HepG2 (cell line): ENCODE data around the gene TTLL12. TPM values are rescaled to one million over a fixed set of nuclear protein-coding genes. Genes with fewer than 3 reads are reported as not detected.

Source experiments
- ASH2L ChIP-seq: fragments of 300-600, 200-600 bp; sonication (generic); IDR thresholded peaks from 2 replicates; pipeline ENCODE4 v1.7.0; 2017; ENCODE audit warnings: low read depth, mild to moderate bottlenecking, moderate library complexity, mixed read lengths, low read length; ENCODE audit not compliant: insufficient read length
- CREM ChIP-seq, 2 experiments: sonication (generic) in 1 of 2; formaldehyde crosslinking in 1 of 2; IDR thresholded peaks; 2 replicates each; pipeline versions ENCODE4 v1.4.0 to v1.6.1; 2016 to 2020; ENCODE audit warnings: antibody characterized with exemption in 1 of 2, mild to moderate bottlenecking in 1 of 2, missing genetic modification reagents in 1 of 2
- E2F5 ChIP-seq: sonication (generic); formaldehyde crosslinking; conservative IDR thresholded peaks from 2 replicates; pipeline ENCODE4 v1.4.0; 2020; ENCODE audit warnings: missing genetic modification reagents
- ETV5 ChIP-seq: IDR thresholded peaks from 2 replicates; pipeline ENCODE4 v1.6.1; 2018; ENCODE audit warnings: missing biosample characterization, missing genetic modification reagents, inconsistent platforms, borderline replicate concordance
- GPBP1L1 ChIP-seq: sonication (generic); formaldehyde crosslinking; IDR thresholded peaks from 2 replicates; pipeline ENCODE4 v1.5.0; 2020; ENCODE audit warnings: mild to moderate bottlenecking, missing genetic modification reagents
- GZF1 ChIP-seq: sonication (generic); formaldehyde crosslinking; IDR thresholded peaks from 2 replicates; pipeline ENCODE4 v1.5.1; 2020; ENCODE audit warnings: mild to moderate bottlenecking, missing genetic modification reagents
- KDM5B ChIP-seq: sonication (generic); formaldehyde crosslinking; IDR thresholded peaks from 2 replicates; pipeline ENCODE4 v1.4.0; 2020; ENCODE audit warnings: missing genetic modification reagents, mild to moderate bottlenecking, borderline replicate concordance
- NFE2L2 ChIP-seq: fragments of 150-350 bp; IDR thresholded peaks from 2 replicates; pipeline ENCODE4 v1.6.1; 2014; ENCODE audit warnings: low read length
- NRL ChIP-seq: sonication (generic); formaldehyde crosslinking; IDR thresholded peaks from 2 replicates; pipeline ENCODE4 v1.5.0; 2020; ENCODE audit warnings: missing genetic modification reagents, mild to moderate bottlenecking, moderate library complexity, borderline replicate concordance
- SALL2 ChIP-seq: sonication (generic); formaldehyde crosslinking; IDR thresholded peaks from 2 replicates; pipeline ENCODE4 v1.8.1; 2023; ENCODE audit warnings: mild to moderate bottlenecking, missing genetic modification reagents, inconsistent platforms
- TRIM24 ChIP-seq: sonication (generic); formaldehyde crosslinking; IDR thresholded peaks from 2 replicates; pipeline ENCODE4 v1.8.0; 2022; ENCODE audit warnings: mild to moderate bottlenecking, missing genetic modification reagents
- YY1 ChIP-seq: IDR thresholded peaks from 2 replicates; pipeline ENCODE4 v1.6.1; 2011; ENCODE audit warnings: low read length, low read depth, moderate library complexity, mild to moderate bottlenecking; ENCODE audit not compliant: insufficient read depth, insufficient replicate concordance
- ZBTB7A ChIP-seq: sonication (generic); formaldehyde crosslinking; IDR thresholded peaks from 2 replicates; pipeline ENCODE4 v1.8.0; 2022; ENCODE audit warnings: mild to moderate bottlenecking, missing genetic modification reagents
- ZFP36L2 ChIP-seq: sonication (generic); formaldehyde crosslinking; IDR thresholded peaks from 2 replicates; pipeline ENCODE4 v1.4.0; 2020; ENCODE audit warnings: missing genetic modification reagents
- ZHX1 ChIP-seq: sonication (generic); formaldehyde crosslinking; IDR thresholded peaks from 2 replicates; pipeline ENCODE4 v1.8.1; 2022; ENCODE audit warnings: low read depth, mild to moderate bottlenecking, missing genetic modification reagents
- ZKSCAN5 ChIP-seq: sonication (generic); formaldehyde crosslinking; IDR thresholded peaks from 2 replicates; pipeline ENCODE4 v1.5.1; 2020; ENCODE audit warnings: mild to moderate bottlenecking, missing genetic modification reagents
- ZNF275 ChIP-seq: sonication (generic); formaldehyde crosslinking; IDR thresholded peaks from 2 replicates; pipeline ENCODE4 v1.8.0; 2022; ENCODE audit warnings: missing genetic modification reagents, mild to moderate bottlenecking, inconsistent platforms, borderline replicate concordance
- ZNF333 ChIP-seq: sonication (generic); formaldehyde crosslinking; IDR thresholded peaks from 2 replicates; pipeline ENCODE4 v1.4.0; 2020; ENCODE audit warnings: mild to moderate bottlenecking, missing genetic modification reagents, borderline replicate concordance
- ZNF556 ChIP-seq: sonication (generic); formaldehyde crosslinking; IDR thresholded peaks from 2 replicates; pipeline ENCODE4 v1.4.0; 2020; ENCODE audit warnings: mild to moderate bottlenecking, missing genetic modification reagents, borderline replicate concordance
- ZNF709 ChIP-seq: sonication (generic); formaldehyde crosslinking; IDR thresholded peaks from 2 replicates; pipeline ENCODE4 v1.5.0; 2020; ENCODE audit warnings: mild to moderate bottlenecking, missing genetic modification reagents
- ZNF841 ChIP-seq: sonication (generic); formaldehyde crosslinking; IDR thresholded peaks from 2 replicates; pipeline ENCODE4 v1.8.1; 2023; ENCODE audit warnings: missing genetic modification reagents, borderline replicate concordance
- polyA plus RNA-seq, 8 experiments: library from polyadenylated mRNA; depleted of rRNA in 3 of 8; stranded (reverse) in 7 of 8; unstranded in 1 of 8; fragments of >200 nt; fragmentation: Illumina TruSeq in 4 of 8; extraction: Trizol in 4 of 8; gene quantifications; 2 replicates each; pipeline versions ENCODE4 v1.2.1 to v1.2.3, GENCODE V29; 2011 to 2016; ENCODE audit warnings: low read depth in 4 of 8, missing spikeins in 1 of 8, mixed read lengths in 1 of 8; ENCODE audit not compliant: insufficient read depth in 1 of 8
- total RNA-seq, 5 experiments: library from RNA; depleted of rRNA; stranded (reverse); fragments of >200 nt; fragmentation: Illumina TruSeq; extraction: Trizol; gene quantifications; 2 replicates each; pipeline ENCODE4 v1.2.3, GENCODE V29; 2016; ENCODE audit warnings: low read depth in 1 of 5

TTLL12 gene
- total and polyA plus RNA-seq, 2 of the 13 experiments (the other 11 are each of a cell fraction or from before 2014, with no cell fraction given) = 11.9 to 38.1 TPM

GRCh38 chr22:43187171-43188099 lies 501 bp upstream of the TTLL12 start (continued):
- TF ChIP-seq NRL (CRISPR knock-in tag) (peak; percentile 55; the same call in 1 of the 2 replicates), ZNF841 (no peak), ZHX1 (peak; percentile 52; the same call in 1 of the 2 replicates), ZNF556 (CRISPR knock-in tag) (peak; percentile 52; the same call in 1 of the 2 replicates), ZNF709 (no peak), GPBP1L1 (CRISPR knock-in tag) (no peak), ZNF275 (CRISPR knock-in tag) (no peak), E2F5 (CRISPR knock-in tag) (peak; percentile 73), ZBTB7A (CRISPR knock-in tag) (peak; percentile 58; the same call in 1 of the 2 replicates), KDM5B (CRISPR knock-in tag) (peak; percentile 61; the same call in 1 of the 2 replicates), ETV5 (CRISPR knock-in tag) (peak; percentile 91), NFE2L2 (no peak), SALL2 (peak; percentile 78), ZNF333 (peak; percentile 81; the same call in 1 of the 2 replicates), ZFP36L2 (CRISPR knock-in tag) (no peak), ZKSCAN5 (CRISPR knock-in tag) (no peak), ASH2L (no peak), GZF1 (no peak), YY1 (peak; percentile 80), TRIM24 (CRISPR knock-in tag) (no peak), CREM (IDR thresholded peaks at IDR 0.05) (peak; percentile 59), CREM (CRISPR knock-in tag; IDR thresholded peaks at IDR 0.05) (no peak)
